RWPE2 (cell line): ENCODE data around the gene ARHGAP26.
"Not testable (repeated sequence)": the region's sequence is repeated elsewhere in the genome, so short reads cannot be mapped to it uniquely, and the experiment has no call there.

Experiments
- ATAC-seq: fragments of 200-7000 bp; cut with Tn5 transposase; 3 replicates; pipeline ENCODE4 v1.9.1; 2021; ENCODE audit warnings: low read depth
- DNase-seq: peaks from one replicate; pipeline ENCODE4 v3.0.0-alpha.2; 2020; ENCODE audit warnings: low spot score
- H3K27ac ChIP-seq: fragments of 450-650 bp; 2 replicates; pipeline ENCODE4 v1.5.1; 2017; ENCODE audit warnings: mild to moderate bottlenecking; ENCODE audit not compliant: poor library complexity, severe bottlenecking
- H3K27me3 ChIP-seq: fragments of 250-450 bp; sonication (Bioruptor Pico); 2 replicates; pipeline ENCODE4 v1.5.1; 2021; ENCODE audit warnings: mild to moderate bottlenecking, moderate library complexity; ENCODE audit not compliant: insufficient read depth, poor library complexity, severe bottlenecking
- H3K36me3 ChIP-seq: fragments of 250-450 bp; sonication (Bioruptor Pico); 2 replicates; pipeline ENCODE4 v1.5.1; 2020; ENCODE audit warnings: low read depth, mild to moderate bottlenecking, moderate library complexity
- H3K4me1 ChIP-seq: fragments of 250-450 bp; sonication (Bioruptor Pico); 2 replicates; pipeline ENCODE4 v1.5.1; 2021; ENCODE audit warnings: mild to moderate bottlenecking, moderate library complexity; ENCODE audit not compliant: insufficient read depth, poor library complexity, severe bottlenecking
- H3K4me3 ChIP-seq: fragments of 250-450 bp; sonication (Bioruptor Pico); 2 replicates; pipeline ENCODE4 v1.5.1; 2021; ENCODE audit warnings: mild to moderate bottlenecking, moderate library complexity; ENCODE audit not compliant: severe bottlenecking
- H3K9me3 ChIP-seq: fragments of 250-450 bp; sonication (Bioruptor Pico); 2 replicates; pipeline ENCODE4 v1.5.1; 2021; ENCODE audit warnings: mild to moderate bottlenecking, moderate library complexity; ENCODE audit not compliant: severe bottlenecking
- TF ChIP-seq, protein P1 (sequence below): fragments of 450-650 bp; IDR thresholded peaks from one replicate; pipeline ENCODE4 v1.5.1; 2017; ENCODE audit warnings: mild to moderate bottlenecking, moderate library complexity; ENCODE audit not compliant: poor library complexity, severe bottlenecking

The ARHGAP26 gene

GRCh38 chr5:142926549-142926948 is 156.4 kb downstream of the ARHGAP26 start:
- no peak overlapping the region for H3K27ac ChIP-seq
- TF ChIP-seq, protein P1, sequence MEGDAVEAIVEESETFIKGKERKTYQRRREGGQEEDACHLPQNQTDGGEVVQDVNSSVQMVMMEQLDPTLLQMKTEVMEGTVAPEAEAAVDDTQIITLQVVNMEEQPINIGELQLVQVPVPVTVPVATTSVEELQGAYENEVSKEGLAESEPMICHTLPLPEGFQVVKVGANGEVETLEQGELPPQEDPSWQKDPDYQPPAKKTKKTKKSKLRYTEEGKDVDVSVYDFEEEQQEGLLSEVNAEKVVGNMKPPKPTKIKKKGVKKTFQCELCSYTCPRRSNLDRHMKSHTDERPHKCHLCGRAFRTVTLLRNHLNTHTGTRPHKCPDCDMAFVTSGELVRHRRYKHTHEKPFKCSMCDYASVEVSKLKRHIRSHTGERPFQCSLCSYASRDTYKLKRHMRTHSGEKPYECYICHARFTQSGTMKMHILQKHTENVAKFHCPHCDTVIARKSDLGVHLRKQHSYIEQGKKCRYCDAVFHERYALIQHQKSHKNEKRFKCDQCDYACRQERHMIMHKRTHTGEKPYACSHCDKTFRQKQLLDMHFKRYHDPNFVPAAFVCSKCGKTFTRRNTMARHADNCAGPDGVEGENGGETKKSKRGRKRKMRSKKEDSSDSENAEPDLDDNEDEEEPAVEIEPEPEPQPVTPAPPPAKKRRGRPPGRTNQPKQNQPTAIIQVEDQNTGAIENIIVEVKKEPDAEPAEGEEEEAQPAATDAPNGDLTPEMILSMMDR, result no peak
- peaks cover 13% of the 10 kb centered on the region for H3K4me1 ChIP-seq
- DNase-seq (no peak), ATAC-seq (no peak)
- H3K36me3 ChIP-seq, result no peaks in the 10 kb centered on the region; the same call in 1 of the 2 replicates
- H3K4me3 ChIP-seq, result no peak overlapping the region
- H3K27me3 ChIP-seq, result no peaks in the 10 kb centered on the region
- no peaks in the 10 kb centered on the region for H3K9me3 ChIP-seq

- not testable (repeated sequence) for H3K36me3 ChIP-seq, H3K9me3 ChIP-seq, DNase-seq, H3K27ac ChIP-seq, H3K4me3 ChIP-seq, H3K27me3 ChIP-seq, H3K4me1 ChIP-seq, ATAC-seq
Measured at GRCh38 chr5:142928999-142929398, 158.8 kb downstream of the ARHGAP26 start.

- TF ChIP-seq, protein P1, result no peak
- no peak for ATAC-seq
- H3K27me3 ChIP-seq, result no peaks in the 10 kb centered on the region
- no peak overlapping the region for H3K4me3 ChIP-seq
- H3K4me1 ChIP-seq, result peaks cover 10% of the 10 kb centered on the region
- no peak overlapping the region for H3K27ac ChIP-seq
- H3K36me3 ChIP-seq, result no peaks in the 10 kb centered on the region
- DNase-seq, result no peak
- no peaks in the 10 kb centered on the region for H3K9me3 ChIP-seq
Measured at GRCh38 chr5:142929587-142929986, 159.4 kb downstream of the ARHGAP26 start.

GRCh38 chr5:142930395-142931110 is 160.4 kb downstream of the ARHGAP26 start:
- Histone ChIP-seq H3K27ac (no peak overlapping the region), H3K36me3 (no peaks in the 10 kb centered on the region), H3K27me3 (no peaks in the 10 kb centered on the region), H3K4me1 (peaks cover 8% of the 10 kb centered on the region), H3K4me3 (no peak overlapping the region), H3K9me3 (no peaks in the 10 kb centered on the region)
- ATAC-seq (no peak), DNase-seq (no peak)
- TF ChIP-seq, protein P1, result no peak

DNA sequence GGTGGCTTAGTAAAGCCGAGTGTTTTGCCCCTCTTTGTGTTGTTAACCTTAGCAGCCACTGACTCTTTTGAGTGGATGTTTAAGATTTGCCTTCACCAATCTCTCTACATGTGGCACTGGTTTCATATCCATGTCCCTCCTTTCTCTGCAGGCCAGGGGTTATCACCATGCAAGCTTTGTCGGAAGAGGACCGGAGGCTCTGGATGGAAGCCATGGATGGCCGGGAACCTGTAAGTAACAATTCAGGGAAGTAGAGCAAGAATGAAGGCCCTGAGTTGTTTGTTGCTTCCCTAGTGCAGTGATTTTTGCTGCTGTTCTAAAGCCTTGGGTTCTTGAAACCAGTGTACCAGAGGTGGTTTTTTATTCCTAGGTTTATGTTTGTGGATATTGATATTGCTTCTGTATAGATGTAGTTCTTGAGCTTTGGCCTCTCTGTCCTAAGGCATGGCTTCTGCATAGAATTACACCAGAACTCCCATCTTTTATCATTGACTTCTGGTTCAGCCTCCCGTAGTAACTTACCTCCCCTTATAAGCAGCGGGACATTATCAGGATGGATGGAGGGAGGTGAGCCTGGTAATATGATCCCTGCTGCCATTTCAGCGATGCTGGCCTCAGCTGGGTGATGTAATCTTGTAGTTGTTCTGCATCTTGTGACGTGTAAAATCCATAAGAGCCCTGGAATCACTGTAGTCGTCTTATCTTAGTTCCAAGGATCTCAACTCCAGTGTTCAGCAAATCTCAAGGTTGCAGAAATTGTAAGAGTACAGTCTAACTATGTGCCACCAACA is 161.9 kb downstream of the ARHGAP26 start:
- DNase-seq, result no peak
- TF ChIP-seq, protein P1, result no peak
- H3K27ac ChIP-seq, result no peak overlapping the region

More for the DNA sequence above, 161.9 kb downstream of the ARHGAP26 start:
- no peak overlapping the region for H3K4me3 ChIP-seq
- H3K9me3 ChIP-seq, result no peaks in the 10 kb centered on the region
- no peaks in the 10 kb centered on the region for H3K36me3 ChIP-seq
- peaks cover 2% of the 10 kb centered on the region for H3K4me1 ChIP-seq
- no peak for ATAC-seq
- no peaks in the 10 kb centered on the region for H3K27me3 ChIP-seq
